Measurements from ENCODE around the gene SLC1A1. TPM values are rescaled to one million over a fixed set of nuclear protein-coding genes. Genes with fewer than 3 reads are reported as not detected.
A peak's percentile ranks its signal among the peaks of the same experiment; 100 is the strongest.

SLC1A1 gene
- 3.2 and 4.8 TPM in 2 replicates for total RNA-seq (2014; rRNA removed)
- Bru-seq, nascent RNA: percentile 53 among the genes with signal in this experiment
- BruChase-seq, experiment 1, labeled RNA remaining after a 6-hour chase: percentile 47 among the genes with signal in this experiment
- BruChase-seq, experiment 2, labeled RNA remaining after a 2-hour chase: percentile 50 among the genes with signal in this experiment
- long read RNA-seq, transcript SLC1A1-201 (12 exons, 3,722 nt): major isoform, 35 of 66 reads
- long read RNA-seq, partial matches to known transcripts: 22 of 66 reads
- long read RNA-seq, other reads (novel, unspliced or antisense): 9 of 66 reads

DNA sequence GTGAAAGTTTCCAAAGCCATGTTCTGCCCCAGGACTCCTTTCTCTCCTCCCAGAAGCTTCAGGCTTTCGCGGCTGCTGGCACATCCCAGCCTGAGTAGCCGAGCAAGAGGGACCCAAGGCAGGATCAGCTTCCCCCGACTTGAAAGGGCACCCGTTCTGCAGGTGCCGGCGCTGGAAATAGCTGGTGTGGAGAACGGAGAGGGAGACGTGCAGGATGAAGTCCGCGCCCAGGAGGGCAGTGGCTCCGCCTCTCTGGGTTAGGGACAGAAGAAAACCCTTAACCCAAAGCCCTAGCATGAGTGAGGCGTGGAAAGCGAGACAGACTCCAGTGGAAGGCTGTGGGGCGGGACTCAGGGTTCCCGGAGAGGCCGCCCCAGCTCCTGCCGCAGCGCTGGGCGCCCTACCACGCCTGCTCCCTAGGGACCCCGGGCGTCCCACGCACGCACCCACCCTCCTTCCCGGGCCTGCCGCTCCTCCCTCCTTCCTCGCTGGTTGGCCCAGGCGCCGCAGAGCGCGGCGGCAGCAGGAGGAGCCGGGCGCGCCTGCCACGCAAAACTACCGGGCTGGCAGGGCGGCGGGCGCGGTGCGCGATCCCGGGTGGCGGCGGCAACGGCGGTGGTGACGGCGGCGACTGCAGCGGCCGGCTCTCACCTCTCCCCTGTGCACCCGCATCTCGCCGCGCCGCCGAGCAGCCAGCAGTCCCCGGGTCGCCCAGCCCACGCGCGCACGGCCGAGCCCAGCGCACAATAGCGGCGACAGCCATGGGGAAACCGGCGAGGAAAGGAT is at the start of gene SLC1A1:
TSS of gene SLC1A1 (plus strand) at position 550 of the 786 bp plus-strand sequence. CDS start at position 762, 212 bp downstream.
- TF ChIP-seq EZH2 (IDR thresholded peaks at IDR 0.05; ENCODE audit: low read length, unreplicated experiment) (no peak), EZH2phosphoT487 (IDR thresholded peaks at IDR 0.05; ENCODE audit: borderline replicate concordance, low read length) (no peak), CTCF (conservative IDR thresholded peaks at IDR 0.05; ENCODE audit: low read depth, low read length) (no peak)
- H3K9ac ChIP-seq (ENCODE audit: low read length): peak within 1 kb of the TSS; percentile 40
- DNase-seq: peak; percentile 63
- peak within 1 kb of the TSS; percentile 85 for H3K4me3 ChIP-seq (ENCODE audit: low read length)
- H3K36me3 ChIP-seq (ENCODE audit: low read depth, low read length): no peaks in the 10 kb centered on the region
- H3K4me2 ChIP-seq (ENCODE audit: low read length): peak within 1 kb of the TSS; percentile 87
- H2AFZ ChIP-seq (ENCODE audit: low read length): peak within 1 kb of the TSS; percentile 93
- H3F3A ChIP-seq (ENCODE audit: low read length, unreplicated experiment): no peaks in the 10 kb centered on the region
- BruUV-seq (replicated peaks): no TSS peak
- no peaks in the 10 kb centered on the region for H3K9me3 ChIP-seq (ENCODE audit: low read length)
- H4K20me1 ChIP-seq (ENCODE audit: low read length): no peaks in the 10 kb centered on the region
- intact Hi-C loops (cut with micrococcal nuclease): loop anchor here (1.0 to 10.0 kb wide), 4 partner anchors 41 to 187 kb away; partner anchors contain the start of genes CDC37L1 and PLPP6
- CTCF ChIA-PET: interaction anchor here (0.5 to 0.7 kb wide), 3 partner anchors 59 to 151 kb away, joined by 3 to 4 read pairs (median 3); no protein-coding TSS in a partner anchor
- H3K9me2 ChIP-seq (replicated peaks; ENCODE audit: low read length): no peaks in the 10 kb centered on the region
- H3K27ac ChIP-seq (ENCODE audit: low read length): 0 out of 2 replicates have a peak within 1 kb of the TSS, but pooled peaks have one; percentile 8
- ATAC-seq: peak; percentile 81
- H3K79me2 ChIP-seq (ENCODE audit: low read length): no peaks in the 10 kb centered on the region
- H3K4me1 ChIP-seq (ENCODE audit: insufficient read depth, low read length): peaks cover 10% of the 10 kb centered on the region; the same call in 1 of the 2 replicates
- POLR2A ChIA-PET (ENCODE audit: unreplicated experiment): interaction anchor here (0.5 to 0.6 kb wide), 3 partner anchors 41 to 1595 kb away, joined by 3 read pairs; no protein-coding TSS in a partner anchor
- H3K27me3 ChIP-seq (ENCODE audit: low read length): no peaks in the 10 kb centered on the region

DNA sequence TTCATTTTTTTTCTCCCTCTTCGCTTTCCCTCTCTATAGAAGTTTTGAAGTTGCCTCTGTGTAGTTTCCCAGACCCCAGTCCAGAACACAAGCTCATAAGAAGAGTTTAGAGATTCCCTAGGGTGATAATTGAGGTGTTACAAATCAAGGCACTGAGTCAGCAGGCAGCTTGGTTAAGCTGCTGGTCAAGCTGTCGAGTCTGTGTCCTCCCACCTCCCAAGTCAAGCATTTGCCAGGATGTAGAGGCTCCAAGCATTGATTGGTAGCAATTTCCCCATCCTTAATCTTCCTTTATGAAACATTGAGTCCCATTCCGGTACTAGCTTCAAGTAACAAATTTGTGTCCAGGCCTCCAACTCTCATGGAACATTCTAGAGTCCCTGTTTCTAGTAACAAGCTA is 47.5 kb upstream of the SLC1A1 start:
- no peaks in the 10 kb centered on the region for H3K27me3 ChIP-seq (ENCODE audit: low read length)
- no peaks in the 10 kb centered on the region for H3K9me3 ChIP-seq (ENCODE audit: low read length)
- intact Hi-C loops (cut with micrococcal nuclease): no loop called here
- H3K4me3 ChIP-seq (ENCODE audit: low read length): no peak overlapping the region
- ChIA-PET POLR2A (ENCODE audit: unreplicated experiment) (no interaction called here), CTCF (no interaction called here)
- H3K9ac ChIP-seq (ENCODE audit: low read length): no peak overlapping the region
- no peaks in the 10 kb centered on the region for H3F3A ChIP-seq (ENCODE audit: low read length, unreplicated experiment)
- H3K79me2 ChIP-seq (ENCODE audit: low read length): no peaks in the 10 kb centered on the region
- no peak for ATAC-seq
- no peak overlapping the region for H3K27ac ChIP-seq (ENCODE audit: low read length)
- no peaks in the 10 kb centered on the region for H3K4me1 ChIP-seq (ENCODE audit: insufficient read depth, low read length)
- no peak for TF ChIP-seq EZH2 (IDR thresholded peaks at IDR 0.05; ENCODE audit: low read length, unreplicated experiment)
- no peak for TF ChIP-seq EZH2phosphoT487 (IDR thresholded peaks at IDR 0.05; ENCODE audit: borderline replicate concordance, low read length)
- no peak for TF ChIP-seq CTCF (conservative IDR thresholded peaks at IDR 0.05; ENCODE audit: low read depth, low read length)
- H2AFZ ChIP-seq (ENCODE audit: low read length): no peak overlapping the region
- H3K36me3 ChIP-seq (ENCODE audit: low read depth, low read length): no peaks in the 10 kb centered on the region
- H3K4me2 ChIP-seq (ENCODE audit: low read length): no peak overlapping the region
- no peaks in the 10 kb centered on the region for H3K9me2 ChIP-seq (replicated peaks; ENCODE audit: low read length)
- no TSS peak for BruUV-seq (replicated peaks)
- DNase-seq: no peak
- no peaks in the 10 kb centered on the region for H4K20me1 ChIP-seq (ENCODE audit: low read length)
